NCI-H460 (cell line): ENCODE measurements around the gene SCLY. TPM values are rescaled to one million over a fixed set of nuclear protein-coding genes. Genes with fewer than 3 reads are reported as not detected.

ENCODE experiments used
- DNase-seq: peaks from one replicate; pipeline ENCODE4 v3.0.0-alpha.2; 2016; ENCODE audit warnings: low read depth; ENCODE audit errors: extremely low read depth
- total RNA-seq: library from RNA; depleted of rRNA; stranded (reverse); fragments of >200 nt; shearing (Covaris generic); gene quantifications from 2 replicates; pipeline ENCODE4 v1.2.3, GENCODE V29; 2014

Gene SCLY
- total RNA-seq, 1 experiment from 2014 or later = 40.1 TPM

DNA sequence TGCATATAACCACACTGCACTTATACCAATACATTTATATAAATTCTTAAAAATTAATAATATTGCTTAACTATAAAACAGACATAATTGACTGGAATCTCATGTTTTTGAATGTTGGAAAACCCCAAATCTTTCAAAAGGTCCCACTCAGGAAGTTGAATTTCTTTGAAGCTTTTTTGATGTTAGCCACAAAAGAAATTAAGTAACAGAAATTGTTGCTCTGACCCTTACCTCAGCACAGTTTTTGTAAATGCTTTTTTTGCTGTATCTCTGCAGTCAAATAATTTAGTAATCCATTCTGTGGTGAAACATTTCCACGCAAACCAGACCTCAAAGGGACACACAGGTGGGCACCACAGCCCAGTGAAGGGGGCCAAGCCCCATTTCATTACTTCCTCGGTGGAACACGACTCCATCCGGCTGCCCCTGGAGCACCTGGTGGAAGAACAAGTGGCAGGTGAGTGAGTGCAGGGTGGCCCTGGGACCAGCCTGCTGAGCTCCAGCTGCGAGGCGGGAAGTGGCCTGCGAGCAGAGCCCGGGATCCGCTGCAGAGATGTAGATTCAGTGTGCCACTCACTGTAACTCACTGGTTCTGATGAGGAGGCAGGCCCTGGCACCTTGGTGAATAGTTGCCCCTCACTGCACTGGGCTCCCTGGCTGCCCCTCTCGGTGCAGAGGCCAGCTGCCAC lies 8.4 kb downstream of the SCLY start:
- DNase-seq = no peak

DNA sequence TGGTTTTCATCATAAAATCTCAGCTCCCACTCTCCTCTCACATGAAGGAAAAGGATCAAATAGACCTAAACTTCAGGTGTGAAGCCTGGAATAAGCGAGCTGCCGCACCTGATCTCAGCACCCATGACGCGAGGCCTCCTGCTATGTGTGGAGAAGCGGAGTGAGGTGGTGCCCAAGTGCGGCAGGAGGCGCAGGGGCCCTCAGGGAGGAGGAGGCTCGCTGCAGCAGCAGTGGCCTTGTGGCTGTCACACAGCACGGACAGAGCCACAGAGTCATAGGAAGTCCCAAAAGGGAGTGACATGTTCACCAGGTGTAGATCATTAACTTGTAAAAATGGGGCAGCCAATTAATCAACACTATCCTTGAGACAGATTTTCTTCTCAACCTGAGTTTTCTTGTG lies 9.1 kb downstream of the SCLY start:
- no peak for DNase-seq

DNA sequence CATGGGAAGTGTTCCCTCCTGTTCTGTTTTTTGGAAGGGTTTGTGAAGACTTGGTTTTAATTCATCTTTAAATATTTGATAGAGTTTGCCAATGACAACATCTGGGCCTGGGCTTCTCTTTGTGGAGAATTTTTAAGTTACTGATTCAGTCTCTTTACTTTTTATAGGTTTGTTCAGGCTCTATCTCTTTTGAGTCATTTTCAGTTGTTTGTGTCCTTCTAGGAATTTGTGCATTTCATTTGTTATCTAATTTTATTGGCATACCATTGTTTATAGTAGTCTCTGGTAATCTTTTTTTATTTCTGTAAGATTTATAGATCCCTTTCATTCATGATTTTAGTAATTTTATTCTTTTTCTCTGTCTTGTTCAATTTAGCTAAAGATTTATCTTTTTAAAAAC lies 14.6 kb downstream of the SCLY start:
- DNase-seq = no peak

DNA sequence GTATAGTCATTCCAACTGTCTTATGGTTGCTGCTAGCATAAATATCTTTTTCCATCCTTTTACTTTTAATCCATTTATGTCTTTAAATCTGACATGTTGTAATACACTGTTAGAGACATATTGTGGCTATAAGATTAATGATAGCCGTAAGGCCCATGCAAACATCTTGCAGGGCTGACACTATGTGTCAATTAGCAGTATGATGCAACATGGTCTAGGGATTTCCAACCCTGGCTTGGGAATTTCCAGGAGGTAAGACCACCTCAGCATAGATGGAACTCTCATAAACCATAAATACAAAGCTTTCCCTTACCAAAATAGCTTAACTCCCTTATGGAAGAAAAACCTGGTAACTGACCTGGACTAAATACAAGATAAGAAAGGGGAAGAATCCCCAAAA lies 16.5 kb downstream of the SCLY start:
- DNase-seq = no peak

DNA sequence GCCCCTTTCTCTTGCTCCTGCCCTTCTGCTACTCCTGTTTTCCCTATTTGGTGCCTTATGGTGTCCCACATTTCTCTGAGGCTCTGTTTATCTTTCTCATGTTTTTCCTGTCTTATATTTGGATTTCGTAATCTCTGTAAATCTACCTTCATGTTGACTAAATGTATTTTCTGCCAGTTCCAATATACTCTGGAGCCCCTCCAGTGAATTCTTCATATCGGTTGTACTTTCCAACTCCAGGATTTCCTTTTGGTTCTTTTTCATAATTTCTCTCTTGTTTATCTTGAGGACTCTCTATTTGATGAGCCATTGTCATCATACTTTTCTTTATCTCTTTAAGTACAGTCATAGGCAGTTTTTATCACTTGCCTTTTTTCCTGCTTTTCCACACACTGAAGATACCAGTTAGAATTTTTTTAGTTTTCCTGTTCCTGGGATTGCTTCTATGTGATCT lies 19.1 kb downstream of the SCLY start:
- DNase-seq = no peak

DNA sequence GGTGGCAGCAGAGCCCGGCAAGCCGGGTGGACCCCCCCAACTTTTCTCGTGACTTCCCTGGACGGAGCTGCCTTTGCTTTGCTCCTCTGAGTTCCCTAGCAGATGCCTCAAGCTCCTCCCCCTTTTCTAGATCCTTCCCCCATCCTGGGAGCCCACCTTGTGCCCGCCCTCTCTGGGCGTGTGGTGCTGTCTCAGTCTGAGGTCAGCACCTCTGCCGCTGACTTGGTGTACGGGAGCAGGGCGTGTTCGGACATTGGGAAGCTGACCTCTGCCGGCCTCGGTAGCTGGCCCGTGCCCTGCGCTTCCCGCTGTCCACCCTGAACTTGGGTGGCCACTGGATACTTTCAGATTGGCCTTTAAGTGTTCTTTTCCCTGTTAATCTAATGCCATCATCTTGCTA lies 19.7 kb downstream of the SCLY start:
- DNase-seq = no peak

DNA sequence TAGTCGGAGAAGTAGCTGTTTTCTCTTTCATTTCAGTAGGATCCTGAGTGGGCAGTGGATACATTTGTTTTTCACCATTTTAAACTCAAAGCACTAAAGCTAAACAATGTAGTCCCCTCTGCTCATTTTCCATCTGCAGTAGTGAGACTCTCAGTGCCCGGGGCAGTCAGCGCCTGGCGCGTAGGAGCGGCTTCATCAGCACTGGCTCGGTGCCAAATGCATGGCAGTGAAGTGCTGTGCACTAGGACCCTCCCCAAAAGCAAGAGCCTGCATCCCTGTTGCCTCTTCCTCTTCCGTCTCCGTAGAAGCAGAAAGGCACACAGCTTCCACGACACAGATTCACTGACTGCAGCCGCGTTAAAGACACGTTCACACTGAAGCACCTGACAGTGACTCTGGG lies 20.3 kb downstream of the SCLY start:
- DNase-seq = no peak

DNA sequence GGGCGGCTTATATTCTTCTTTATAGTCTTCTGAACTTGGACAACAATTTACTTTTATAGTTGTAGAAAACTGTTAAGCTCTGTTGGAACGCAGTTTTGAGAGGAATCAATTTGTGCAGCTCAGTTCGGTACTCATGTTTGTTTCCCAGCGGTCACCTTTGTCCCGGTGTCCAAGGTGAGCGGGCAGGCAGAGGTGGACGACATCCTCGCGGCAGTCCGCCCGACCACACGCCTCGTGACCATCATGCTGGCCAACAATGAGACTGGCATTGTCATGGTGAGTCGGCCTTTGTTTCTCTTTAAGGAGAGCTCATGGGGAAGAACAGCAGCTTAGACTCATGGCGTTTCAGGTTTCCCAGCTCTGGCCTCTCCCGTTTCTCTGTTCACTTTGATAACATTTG lies 20.8 kb downstream of the SCLY start:
- no peak for DNase-seq

DNA sequence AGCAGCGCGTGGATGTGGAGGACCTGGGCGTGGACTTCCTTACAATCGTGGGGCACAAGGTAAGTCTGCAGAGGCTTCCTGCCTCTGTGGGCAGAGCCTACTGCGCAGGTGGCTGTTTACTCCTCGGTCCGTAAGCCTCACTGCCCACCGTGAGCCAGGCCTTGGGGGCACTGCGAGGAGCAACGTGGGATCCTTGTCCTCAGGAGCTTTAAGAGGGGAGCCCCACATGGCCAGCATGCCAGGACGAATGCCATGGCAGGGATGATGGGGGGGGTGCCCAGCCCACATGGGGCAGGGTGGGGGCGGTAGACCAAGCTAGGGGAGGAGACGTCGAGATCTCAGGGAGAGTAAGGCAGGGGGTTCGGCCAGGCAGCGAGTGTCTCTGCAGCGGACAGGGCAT lies 21.4 kb downstream of the SCLY start:
- DNase-seq = no peak

DNA sequence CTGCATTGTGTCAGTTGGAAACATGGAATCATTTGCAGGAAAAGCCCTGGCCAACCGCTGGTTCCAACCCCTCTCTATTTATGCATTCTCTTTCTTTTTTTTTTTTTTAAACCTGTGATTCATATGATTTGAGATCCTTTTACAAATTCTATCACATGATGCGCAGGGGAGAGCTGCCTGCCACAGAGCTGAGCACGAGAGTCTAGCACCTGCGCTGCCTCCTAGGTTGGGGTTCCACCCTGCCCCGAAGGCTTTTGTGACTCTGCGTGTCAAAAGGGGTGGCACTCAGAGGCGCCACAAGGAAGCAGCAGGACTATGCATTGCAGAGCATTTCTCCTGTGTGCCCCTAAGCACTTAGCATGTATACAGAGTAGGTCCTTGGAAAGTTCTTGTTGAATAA lies 22.0 kb downstream of the SCLY start:
- DNase-seq = no peak

DNA sequence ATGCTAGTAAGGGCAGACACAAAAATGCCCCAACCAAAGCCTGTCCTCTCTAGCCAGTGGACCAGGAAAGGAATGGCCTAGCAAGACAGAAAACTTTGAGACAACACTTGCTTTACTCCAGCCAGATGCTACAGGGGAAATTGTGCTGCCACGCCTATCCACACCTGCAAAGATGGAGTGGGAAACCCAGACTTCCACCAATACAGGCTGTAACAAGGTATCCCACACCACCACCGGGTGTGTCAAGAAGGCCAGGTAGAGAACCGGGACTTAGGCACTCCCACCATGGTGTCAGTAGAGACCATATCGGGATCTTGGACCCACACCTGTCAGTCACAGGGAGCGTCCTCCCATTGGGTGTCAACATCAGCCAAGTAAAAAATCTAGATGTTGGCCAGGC lies 23.1 kb downstream of the SCLY start:
- no peak for DNase-seq

DNA sequence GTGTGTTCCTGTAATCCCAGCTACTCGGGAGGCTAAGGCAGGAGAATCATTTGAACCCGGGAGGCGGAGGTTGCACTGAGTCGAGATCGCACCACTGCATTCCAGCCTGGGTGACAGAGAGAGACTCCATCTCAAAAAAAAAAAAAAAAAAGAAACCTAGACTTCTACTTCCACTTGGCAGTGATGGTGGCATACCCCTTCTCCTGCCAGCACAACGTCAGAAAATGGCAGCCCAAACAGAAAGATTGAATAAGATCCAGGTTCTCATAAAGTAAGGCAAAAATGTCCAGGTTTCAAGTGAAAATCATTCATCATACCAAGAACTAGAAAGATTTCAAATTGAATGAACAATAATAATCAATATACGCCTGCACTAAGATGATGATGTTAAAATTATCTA lies 24.0 kb downstream of the SCLY start:
- DNase-seq = no peak

DNA sequence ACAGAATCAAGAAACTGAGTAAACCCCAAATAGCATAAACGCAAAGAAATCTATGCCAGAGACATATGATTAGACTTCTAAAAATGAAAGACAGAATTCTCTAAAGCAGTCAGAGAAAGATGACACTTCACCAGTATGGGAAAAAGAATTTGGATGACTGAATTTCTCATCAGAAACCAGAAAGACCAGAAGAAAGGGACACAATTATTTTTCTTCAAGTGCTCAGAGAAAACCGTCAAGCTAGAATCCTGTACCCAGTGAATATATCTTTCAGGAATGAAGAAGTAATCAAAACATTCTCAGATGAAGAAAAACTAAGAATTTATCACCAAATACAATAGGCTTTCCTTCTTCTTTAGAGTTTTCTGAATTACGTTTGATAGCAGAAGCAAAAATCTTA lies 25.1 kb downstream of the SCLY start:
- DNase-seq = no peak

DNA sequence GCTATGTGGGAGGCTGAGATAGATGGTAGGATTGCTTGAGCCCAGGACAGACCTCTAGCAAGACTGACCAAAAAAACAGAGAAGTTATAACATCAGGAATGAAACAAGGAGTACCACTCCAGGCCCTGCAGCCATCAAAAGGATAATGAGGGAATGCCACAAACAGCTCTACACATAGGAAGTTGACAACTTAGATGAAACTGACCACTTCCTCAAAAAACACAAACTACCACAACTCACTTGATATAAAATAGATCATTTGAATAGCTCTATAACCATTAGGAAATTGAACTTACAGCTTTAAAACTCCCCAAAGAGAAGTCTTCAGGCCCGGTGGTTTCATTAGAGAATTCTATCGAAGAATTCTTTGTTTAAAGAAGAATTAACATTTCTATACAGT lies 26.4 kb downstream of the SCLY start:
- no peak for DNase-seq

DNA sequence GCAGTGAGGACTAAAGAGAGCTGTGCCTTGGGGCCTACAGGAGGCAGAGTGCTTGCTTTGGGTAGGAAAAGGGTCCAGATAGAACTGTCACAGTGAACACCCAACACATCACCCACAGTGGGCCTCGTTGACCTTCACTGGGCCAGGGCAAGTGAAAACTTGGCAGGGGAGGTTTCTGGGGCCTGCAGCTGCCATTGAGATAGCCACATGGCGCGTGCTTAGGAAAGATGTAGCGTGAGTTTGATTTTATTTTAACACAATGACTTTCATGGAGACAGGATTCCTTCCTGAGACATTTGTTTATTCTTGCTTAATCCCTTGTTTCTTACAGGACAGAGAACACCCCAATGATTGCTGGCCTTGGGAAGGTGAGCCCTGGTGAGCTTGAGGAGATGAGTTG lies 30.1 kb downstream of the SCLY start:
- DNase-seq = no peak

DNA sequence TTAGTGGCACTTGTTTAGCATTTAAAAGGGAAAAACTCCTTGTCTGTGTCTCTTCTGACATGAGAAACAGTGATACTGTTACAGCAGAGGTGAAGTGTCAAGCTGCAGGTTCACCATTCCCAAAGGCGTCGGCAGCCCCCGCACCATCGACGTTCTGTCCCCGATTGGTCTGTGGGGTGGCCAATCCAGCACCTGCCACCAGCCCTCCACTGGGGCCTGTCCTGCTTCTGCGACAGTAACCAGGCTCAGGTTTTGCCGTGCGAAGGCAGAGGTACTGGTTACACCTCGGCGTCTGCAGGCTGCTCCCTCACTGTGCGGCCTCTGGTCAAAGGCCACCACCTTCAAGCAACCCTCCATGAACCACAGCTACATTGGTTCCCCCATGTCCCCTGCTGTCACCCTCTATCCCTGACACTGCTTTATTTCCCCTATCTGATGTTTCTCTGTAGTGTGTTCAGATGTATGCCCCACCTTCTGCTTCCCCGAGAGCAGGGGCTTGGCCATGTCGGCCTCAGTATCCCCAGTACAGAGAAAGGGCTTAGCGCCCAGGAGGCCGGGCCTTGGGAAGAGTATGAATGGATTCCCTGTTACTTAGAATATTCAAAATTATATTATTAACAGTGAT lies 30.7 kb downstream of the SCLY start:
- DNase-seq = no peak

DNA sequence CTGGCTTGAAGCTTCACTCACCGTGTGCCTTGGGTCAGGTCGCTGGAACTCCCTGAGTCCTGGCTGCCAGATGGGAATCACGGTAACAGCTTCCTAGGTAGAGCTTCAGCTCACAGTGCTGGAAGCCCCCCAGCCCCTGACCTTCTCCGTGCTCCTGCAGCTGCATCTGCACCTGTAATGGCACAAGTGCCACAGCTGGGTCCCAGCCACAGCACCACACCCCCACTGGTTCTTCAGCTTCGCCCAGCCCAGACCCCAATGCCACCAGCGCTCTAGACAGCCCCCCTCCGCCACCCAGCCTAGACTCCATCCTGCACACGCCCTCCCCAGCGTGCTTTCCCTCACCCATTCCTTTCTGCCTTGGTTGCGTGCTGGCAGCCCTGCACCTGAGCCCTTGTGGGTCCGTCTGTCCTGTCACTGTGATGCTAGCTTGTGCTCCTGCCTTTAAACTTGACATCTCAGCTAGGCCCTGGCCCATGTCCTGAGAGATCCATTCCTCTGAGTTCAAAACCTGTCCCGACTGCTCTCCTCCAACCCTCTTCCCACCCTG lies 31.8 kb downstream of the SCLY start:
- no peak for DNase-seq

DNA sequence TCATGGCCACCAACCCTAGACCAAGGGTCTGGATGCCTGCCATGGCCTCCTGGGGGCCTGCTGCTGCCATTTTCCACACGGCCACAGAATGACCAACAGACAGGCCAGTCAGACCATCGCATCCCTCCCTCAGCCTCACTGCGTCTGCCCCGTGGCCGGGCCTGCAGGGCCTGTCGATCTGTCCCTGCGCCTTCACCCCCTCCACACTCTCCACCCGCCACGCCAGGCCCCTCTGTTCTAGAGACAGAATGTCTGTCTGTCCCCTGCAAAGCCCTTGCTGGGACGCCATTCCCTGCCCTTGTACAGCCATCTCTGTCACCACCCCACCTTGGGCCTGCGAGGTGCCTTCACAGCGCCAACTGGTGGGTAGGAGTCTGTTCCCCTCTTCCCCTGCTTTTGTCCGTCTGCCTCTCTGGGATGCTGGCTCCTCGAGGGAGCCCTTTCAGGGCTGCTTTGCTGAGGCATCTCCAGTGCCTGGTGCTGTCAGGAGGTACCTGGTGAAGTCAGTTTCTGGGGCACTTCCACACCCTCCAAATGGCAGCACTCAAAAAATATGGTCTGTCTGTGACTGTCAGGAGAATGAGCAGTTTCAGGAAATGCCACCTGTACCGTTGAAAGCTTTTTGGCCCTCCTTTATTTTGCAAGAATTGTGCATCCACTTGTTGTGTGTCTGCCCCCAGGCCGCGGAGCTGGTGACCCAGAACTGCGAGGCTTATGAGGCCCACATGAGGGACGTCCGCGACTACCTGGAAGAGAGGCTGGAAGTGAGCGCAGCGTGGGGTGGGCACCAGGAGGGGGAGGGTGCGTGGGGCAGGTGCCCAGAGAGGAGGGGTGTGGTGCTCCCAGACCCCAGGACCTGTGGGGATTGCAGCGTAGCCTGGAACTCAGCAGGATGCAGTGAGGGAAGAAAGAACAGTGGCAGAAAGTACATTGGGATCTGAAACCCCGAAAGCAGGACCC lies 32.7 kb downstream of the SCLY start:
- DNase-seq = no peak

DNA sequence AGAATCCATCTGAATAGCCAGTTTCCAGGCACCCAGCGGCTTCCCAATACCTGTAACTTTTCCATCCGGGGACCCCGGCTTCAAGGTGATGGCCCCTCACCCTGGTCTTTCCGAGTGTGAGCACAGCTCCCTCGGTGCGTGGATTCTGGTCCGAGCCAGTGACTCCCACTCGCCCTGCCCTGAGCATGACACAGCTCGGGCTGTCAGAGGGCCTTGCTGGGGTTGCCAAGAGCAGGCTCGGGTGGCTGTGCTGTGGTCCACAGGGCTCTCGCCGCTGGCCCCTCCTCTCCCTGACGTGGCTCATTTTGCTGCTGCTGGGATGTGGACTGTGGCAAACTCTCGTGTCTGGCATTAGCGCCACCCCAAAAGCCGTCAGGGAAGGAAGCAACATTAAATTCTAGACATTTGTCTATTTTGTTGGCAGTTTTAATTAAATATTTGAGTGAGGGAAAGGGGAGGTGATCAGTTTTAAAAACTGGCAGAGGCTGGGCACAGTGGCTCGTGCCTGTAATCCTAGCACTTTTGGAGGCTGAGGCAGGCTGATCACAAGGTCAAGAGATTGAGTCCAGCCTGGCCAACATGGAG lies 33.7 kb downstream of the SCLY start:
- no peak for DNase-seq

DNA sequence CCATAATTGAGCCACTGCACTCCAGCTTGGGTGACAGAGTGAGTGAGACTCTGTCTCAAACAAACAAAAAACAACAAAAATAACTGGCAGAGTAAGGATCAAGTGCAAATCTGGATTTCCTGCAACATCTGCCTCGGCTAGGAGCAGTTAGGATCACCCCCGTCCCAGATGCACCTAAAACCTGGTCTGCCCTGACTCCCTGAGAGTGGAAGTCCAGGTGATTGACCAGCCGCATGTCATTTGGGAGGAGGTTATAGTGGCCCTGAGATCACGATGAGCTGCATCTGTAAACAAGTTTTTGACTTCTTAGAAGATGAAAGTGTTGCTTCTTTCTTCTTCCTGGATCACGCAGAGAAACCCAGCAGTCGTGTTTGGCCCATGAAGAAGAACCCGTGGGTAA lies 34.3 kb downstream of the SCLY start:
- DNase-seq = no peak
